HG03520 (cell line): Measurements from ENCODE around the gene EP400.

Experiments used
- ATAC-seq: cut with Tn5 transposase; IDR thresholded peaks from one replicate; pipeline ENCODE4 v1.9.1; 2021; ENCODE audit warnings: mild to moderate bottlenecking, moderate library complexity; ENCODE audit not compliant: unreplicated experiment

The EP400 gene

DNA sequence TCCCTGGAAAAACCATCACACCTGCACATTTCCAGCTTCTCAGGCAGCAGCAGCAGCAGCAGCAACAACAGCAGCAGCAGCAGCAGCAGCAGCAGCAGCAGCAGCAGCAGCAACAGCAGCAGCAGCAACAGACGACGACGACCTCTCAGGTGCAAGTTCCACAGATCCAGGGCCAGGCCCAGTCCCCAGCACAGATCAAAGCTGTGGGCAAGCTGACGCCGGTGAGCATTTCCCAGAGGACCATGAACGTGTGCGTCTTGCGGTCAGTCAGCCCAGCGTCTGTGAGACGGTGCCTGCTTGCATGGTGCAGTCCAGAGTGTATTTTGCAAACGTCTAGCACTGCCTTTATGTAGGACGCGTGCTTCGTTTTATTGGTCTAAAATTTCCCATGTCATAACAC, 112.7 kb downstream of the EP400 start:
- no peak for ATAC-seq

- ATAC-seq: no peak
These were observed 113.7 kb downstream of the EP400 start for GRCh38 chr12:132063491-132063890.

DNA sequence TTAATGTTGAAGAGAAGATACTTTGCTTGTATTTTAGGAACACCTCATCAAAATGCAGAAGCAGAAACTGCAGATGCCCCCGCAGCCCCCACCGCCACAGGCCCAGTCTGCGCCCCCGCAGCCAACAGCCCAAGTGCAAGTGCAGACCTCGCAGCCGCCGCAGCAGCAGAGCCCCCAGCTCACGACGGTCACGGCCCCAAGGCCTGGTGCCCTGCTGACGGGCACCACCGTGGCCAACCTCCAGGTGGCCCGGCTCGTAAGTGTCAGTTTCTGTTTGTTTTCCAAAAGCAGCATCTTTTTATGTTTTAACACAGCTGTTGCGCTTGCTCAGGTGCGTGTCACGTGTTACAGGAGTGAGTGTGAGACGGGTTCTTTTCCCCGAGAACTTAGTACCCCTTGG, 114.9 kb downstream of the EP400 start:
- no peak for ATAC-seq

GRCh38 chr12:132065203-132065602, 115.5 kb downstream of the EP400 start:
- ATAC-seq: no peak

DNA sequence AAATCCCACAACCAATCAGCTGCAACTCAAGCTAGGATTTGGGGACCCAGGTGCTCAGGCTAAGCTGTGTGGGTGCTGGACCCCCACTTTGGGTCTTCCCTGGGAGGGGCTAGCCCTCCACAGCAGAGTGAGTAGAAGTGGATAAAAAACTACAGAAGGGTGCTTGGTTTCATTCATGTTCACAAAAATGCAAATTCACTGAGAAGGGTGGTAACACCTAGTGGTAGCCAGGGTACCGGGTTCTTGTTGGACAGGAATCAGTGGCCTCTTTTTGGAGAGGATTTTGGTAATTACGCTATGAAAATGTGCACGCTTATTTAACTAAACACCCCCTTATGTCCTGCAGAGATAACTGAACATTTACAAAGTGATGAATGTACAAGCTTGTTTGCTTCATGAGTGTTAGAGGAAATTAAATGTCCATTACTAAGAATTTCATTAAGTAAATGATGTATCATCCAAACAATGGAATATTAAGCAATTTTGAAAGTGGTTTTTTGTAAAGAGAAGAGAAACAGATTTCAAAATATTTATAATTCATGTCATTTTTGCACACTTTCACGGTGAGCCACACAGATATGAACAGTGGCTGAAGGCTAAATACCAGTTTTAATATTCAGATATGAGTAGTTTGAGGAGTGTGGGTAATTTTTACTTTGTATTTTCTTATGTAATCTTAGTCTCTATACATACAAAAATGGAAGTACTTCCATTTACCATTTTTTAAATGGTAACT, 116.0 kb downstream of the EP400 start:
- ATAC-seq: no peak

DNA sequence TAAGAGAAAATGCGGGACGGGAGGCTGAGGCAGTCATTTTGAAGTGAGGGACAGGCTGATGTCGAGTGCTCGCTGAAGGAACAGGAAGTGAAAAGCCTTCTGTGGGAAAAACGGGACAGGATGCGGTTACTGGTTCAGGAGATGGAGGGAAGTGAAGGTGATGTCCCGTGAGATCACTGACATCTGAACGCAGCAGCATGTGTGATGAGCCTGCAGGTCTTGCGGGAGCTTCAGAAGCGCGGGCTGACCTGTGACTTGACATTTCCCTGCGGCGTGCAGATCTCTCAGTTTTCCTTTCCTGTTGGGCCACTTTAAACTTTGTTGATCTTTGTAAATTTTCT, 116.6 kb downstream of the EP400 start:
- ATAC-seq: no peak

DNA sequence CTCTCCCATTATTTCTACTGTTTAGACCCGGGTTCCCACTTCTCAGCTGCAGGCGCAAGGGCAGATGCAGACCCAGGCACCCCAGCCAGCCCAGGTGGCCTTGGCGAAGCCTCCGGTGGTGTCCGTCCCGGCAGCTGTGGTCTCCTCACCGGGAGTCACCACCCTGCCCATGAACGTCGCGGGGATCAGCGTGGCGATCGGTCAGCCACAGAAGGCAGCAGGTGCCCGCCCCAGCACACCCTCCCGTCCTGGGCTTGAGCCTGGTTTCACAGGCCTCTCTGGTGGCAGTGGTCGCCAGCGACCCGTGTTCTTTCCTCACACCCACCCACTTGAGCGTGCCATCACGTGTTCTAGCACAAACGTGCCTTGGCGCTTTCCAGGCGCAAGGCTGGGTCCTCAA, 117.0 kb downstream of the EP400 start:
- ATAC-seq: no peak

- no peak for ATAC-seq
These were observed 117.4 kb downstream of the EP400 start for GRCh38 chr12:132067182-132067581.

GRCh38 chr12:132068250-132068649, 118.5 kb downstream of the EP400 start:
- no peak for ATAC-seq

DNA sequence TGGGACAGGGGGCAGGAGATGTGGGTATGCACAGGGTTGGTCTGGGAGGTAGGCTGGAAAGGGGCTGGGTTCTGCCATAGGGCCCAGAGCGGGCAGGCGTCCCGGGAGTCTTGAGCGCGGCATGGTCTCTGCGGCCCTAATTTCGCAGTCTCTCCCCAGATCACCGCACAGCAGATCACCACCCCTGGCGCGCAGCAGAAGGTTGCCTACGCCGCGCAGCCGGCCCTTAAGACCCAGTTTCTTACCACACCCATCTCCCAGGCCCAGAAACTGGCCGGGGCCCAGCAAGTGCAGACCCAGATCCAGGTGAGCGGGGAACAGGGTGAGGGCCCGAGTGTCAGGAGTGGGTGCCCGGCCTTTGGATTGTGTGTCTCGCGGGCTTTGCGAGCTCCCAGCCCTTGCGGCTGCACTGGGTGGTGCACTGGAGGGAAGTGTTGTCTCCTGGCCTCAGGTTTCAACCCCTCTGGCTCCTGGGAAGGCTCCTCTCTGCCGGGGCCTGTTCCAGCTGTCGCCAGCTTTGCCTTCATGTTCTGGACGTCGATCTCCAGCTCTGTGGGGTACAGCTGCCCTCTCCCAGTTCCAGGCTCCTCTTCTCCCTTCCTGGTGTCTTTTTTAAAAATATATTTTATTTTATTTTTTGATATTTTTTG, 119.7 kb downstream of the EP400 start:
- no peak for ATAC-seq

DNA sequence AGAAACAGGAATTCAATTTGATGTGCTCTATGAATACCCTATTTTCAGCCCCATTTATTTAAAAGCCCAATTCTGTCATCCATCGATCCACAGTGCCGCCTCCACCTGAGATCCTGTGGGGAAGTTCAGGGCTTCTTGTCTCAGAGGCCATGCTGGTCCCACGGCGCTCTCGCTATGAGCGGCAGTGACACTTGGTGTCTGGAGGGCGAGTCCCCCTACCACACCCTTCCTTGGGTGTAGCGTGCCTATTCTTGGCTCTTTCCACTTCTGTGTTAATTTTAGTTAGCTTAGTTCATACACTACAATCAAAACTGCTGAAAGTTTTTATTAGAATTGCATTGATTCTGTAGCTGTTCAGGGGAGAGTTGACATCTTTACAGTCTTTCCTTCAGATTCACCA, 120.6 kb downstream of the EP400 start:
- ATAC-seq: no peak

DNA sequence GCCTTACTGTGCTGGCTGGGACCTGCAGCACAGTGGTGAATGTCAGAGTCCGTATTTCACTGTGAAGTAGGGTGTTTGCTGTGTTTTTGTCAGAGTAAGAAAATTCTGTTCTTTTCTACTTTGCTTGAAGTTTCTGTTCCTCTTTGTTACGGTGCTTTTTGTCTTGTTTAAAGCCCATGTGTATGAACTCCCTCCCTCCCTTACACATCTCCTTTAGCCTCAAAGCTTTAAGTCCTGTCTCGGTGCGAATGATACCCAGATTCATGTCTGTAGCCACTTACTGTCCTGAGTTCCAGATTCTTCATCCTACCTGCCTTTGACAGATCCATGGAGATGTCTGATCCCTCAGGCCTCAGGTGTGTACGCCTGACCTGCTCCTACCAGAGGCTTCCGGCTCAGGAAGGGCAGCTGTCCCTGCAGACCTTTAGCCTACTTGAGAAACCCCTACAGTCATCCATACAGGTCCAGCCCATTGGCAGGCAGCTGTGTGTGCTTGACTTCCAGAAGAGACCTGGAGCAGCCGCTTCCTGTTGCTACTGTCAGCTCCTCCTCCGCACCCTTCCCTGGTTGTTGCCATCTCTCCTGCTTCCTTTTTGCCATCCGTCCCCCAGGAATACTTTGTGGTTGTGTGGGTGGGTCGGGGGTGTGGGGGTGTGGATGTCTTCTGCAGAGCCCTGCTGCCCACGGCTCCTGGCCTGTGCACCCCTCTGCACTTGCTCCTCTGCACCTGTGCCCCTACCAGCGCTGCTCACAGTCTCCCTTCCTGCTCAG, 121.5 kb downstream of the EP400 start:
- ATAC-seq: peak; percentile 86

GRCh38 chr12:132071830-132072384, 122.2 kb downstream of the EP400 start:
- no peak for ATAC-seq

GRCh38 chr12:132074216-132074615, 124.5 kb downstream of the EP400 start:
- ATAC-seq: no peak

DNA sequence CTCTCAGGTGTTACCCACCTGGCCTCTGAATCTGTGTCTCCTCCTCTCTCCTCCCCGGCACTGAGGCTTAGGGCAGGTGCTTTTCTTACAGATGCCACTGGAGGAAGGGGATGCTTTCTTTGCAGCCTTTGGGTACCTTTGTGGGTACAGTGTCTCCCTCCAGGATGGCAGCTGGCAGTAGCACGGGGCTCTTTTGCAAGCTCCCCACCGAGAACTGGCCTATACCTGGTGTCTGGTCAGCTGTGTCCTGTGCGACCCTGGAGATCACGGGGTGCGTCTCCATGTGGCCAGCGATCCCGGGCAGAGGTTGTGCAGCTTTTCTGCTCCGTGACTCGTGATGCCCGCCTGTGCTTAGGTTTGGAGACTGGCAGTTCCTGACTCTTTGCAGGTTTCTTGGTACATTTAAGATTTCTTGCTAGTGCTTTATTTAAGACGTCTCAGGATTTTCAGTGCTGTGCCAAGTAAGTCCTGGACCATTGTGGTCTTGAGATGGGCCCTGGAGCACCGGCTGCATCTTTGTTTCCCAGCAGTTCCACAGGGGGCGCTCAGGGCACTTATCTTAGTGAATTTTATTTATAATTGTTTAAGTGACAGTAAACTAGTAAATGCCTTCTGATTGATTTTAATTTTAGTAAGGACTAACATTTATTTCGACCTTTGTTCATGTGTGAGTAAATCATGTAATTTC, 125.4 kb downstream of the EP400 start:
- ATAC-seq: no peak

DNA sequence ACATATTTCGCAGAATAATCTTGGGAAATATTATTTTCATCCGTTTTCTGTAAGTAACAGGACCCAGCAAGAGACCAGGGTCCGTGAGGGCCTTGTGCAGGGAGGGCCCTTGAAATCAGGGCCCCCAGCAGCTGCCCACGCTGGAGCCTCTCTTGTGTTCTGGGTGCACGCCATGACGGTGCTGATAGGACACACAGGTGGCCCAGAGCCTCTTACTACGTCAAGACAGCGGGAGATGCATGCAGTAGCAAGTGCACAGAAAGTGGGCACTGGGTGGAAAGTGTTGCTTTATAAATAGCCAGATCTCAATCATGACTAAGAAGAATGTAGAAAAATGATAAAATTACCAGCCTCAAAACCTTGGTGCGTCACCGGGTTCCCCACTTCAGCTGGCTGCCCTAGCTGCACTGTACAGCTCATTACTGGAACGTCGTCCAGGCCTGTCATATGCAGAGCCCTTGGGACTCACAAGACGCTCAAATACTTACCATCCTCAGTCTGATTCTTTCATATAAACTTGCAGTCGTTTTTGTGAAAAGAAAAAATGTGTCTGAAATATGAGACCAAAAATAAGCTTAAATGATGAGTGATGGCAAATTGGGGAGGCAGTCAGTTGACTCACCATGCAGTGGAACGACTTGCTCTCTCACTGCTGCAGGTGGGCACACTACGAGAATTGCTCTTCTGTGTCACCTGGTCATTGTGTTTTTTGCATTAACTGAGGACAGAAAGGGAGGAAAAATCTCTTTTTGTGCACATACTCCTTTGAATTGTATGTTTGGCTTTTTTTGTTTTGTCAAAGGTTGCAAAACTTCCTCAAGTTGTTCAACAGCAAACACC, 126.2 kb downstream of the EP400 start:
- ATAC-seq: no peak

GRCh38 chr12:132076711-132077110, 127.0 kb downstream of the EP400 start:
- no peak for ATAC-seq

GRCh38 chr12:132077322-132078100, 127.8 kb downstream of the EP400 start:
- no peak for ATAC-seq

DNA sequence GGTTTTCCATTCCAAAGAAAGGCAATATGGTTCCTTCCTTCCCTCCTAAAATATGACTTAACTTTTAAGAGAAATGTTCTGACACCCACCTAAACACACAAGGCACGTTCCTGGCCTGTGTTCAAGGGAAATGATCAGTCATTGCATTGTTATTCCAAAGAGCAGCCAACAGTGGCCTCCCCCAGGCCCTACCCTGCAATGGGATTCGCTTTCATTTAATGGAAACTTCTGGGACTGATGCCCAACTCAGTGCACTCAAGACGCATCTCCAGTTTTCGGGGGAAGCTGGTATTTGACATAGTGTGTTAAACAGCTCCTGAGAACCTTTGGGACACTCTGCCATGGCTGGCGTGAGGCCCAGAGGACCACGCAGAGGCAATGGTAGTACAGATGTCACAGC, 128.4 kb downstream of the EP400 start:
- ATAC-seq: no peak

DNA sequence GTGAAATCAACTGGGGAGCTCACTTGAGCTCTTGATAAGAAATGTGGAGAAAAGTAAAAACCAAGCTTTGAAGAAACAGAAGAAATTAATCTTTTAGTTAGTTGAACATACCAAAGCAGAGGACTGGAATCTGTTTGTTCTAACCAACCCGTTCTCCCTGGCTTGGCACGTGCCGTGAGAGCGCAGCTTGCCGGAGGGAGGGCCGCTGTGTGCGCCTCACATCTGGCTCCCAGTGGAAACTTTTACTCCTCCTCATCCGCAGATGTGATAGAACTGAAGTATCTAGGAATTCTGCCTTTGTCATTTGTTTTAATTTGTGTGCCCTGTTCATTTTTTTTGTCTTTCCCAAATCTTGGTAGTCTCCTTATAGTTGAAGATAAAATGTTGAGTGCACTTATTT, 129.5 kb downstream of the EP400 start:
- no peak for ATAC-seq
